Testis (tissue), 3 donors: Measurements from ENCODE around the gene MRPS24. TPM values are rescaled to one million over a fixed set of nuclear protein-coding genes. Genes with fewer than 3 reads are reported as not detected.

Experiments used
- DNase-seq: peaks from one replicate; pipeline ENCODE4 v3.0.0-alpha.2; 2019
- H3K27ac ChIP-seq, 2 donors: fragments of 200-600 bp; sonication (generic); one replicate each; pipeline ENCODE4 v1.5.1; 2019
- H3K27me3 ChIP-seq: fragments of 200-600 bp; sonication (generic); one replicate; pipeline ENCODE4 v1.5.1; 2019
- H3K36me3 ChIP-seq: fragments of 200-600 bp; sonication (generic); one replicate; pipeline ENCODE4 v1.5.1; 2017; ENCODE audit warnings: low read depth; ENCODE audit errors: missing control alignments
- H3K4me1 ChIP-seq: fragments of 200-600 bp; sonication (generic); one replicate; pipeline ENCODE4 v1.5.1; 2019
- H3K4me3 ChIP-seq, 2 donors: fragments of 200-600 bp; sonication (generic); one replicate each; pipeline ENCODE4 v1.5.1; 2017 to 2019
- H3K9me3 ChIP-seq: fragments of 200-600 bp; sonication (generic); one replicate; pipeline ENCODE4 v1.5.1; 2017
- POLR2A ChIP-seq: fragments of 450-650 bp; IDR thresholded peaks from one replicate; pipeline ENCODE4 v1.6.1; 2017; ENCODE audit warnings: antibody characterized with exemption, mild to moderate bottlenecking, moderate library complexity
- WGBS, 2 donors: methylation state at CpG; one replicate each; pipeline ENCODE4 v1.1.5; 2018; 5-methylcytosine and 5-hydroxymethylcytosine counted together
- intact Hi-C: fragments of 100-400 bp; cut with DNase I; formaldehyde crosslinking; loops from one replicate; pipeline ENCODE4 v1.15.1; 2023; ENCODE audit warnings: low total_unique reads
- polyA plus RNA-seq: library from polyadenylated mRNA; stranded (reverse); fragments of 350-450 nt; fragmentation: Illumina TruSeq; extraction: RNeasy Lipid Tissue Mini Kit (QIAGEN cat#74804); gene quantifications from one replicate; pipeline ENCODE4 v1.2.3, GENCODE V29; 2014; ENCODE audit warnings: low read depth, low replicate concordance; ENCODE audit not compliant: insufficient read depth
- total RNA-seq, 2 donors: library from RNA; depleted of rRNA; stranded (reverse); fragments of >200 nt; gene quantifications; one replicate each; pipeline ENCODE4 v1.2.3, GENCODE V29; 2016
- TF ChIP-seq, protein P1 (sequence below), 3 experiments: fragments of 450-650 bp in 2 of 3; fragments of 200-600 bp in 1 of 3; sonication (generic) in 1 of 3; IDR thresholded peaks; one replicate each; pipeline ENCODE4 v1.5.1; 2016 to 2019; ENCODE audit warnings: antibody characterized with exemption in 3 of 3, mild to moderate bottlenecking in 2 of 3, moderate library complexity in 1 of 3

The MRPS24 gene
- total and polyA plus RNA-seq, 3 donors from 2014 or later, result 71.1 to 115 (median 80.8) TPM

DNA sequence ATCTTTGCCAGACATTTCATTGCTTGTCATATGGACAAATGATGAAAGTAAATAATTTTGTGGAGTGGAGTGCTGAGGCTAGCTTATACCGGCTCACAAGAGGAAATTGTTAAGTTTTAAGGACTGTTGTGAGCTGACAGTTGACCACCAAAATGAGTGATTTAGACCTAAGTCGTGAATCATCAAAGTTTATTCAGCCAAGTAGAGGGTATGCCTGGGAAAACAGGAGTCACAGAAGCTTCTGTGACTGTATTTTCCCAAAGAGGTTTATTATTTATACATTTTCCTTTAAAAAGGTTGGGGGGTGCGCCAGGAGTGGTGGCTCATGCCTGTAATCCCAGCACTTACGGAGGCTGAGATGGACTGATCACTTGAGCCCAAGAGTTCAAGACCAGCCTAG lies 21.8 kb downstream of the MRPS24 start:
- TF ChIP-seq, protein P1, sequence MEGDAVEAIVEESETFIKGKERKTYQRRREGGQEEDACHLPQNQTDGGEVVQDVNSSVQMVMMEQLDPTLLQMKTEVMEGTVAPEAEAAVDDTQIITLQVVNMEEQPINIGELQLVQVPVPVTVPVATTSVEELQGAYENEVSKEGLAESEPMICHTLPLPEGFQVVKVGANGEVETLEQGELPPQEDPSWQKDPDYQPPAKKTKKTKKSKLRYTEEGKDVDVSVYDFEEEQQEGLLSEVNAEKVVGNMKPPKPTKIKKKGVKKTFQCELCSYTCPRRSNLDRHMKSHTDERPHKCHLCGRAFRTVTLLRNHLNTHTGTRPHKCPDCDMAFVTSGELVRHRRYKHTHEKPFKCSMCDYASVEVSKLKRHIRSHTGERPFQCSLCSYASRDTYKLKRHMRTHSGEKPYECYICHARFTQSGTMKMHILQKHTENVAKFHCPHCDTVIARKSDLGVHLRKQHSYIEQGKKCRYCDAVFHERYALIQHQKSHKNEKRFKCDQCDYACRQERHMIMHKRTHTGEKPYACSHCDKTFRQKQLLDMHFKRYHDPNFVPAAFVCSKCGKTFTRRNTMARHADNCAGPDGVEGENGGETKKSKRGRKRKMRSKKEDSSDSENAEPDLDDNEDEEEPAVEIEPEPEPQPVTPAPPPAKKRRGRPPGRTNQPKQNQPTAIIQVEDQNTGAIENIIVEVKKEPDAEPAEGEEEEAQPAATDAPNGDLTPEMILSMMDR (IDR thresholded peaks at IDR 0.05), result no peak
- no peak for TF ChIP-seq POLR2A
- no peaks in the 10 kb centered on the region for H3K36me3 ChIP-seq
- 66 to 76% methylated on average over 3 to 4 of the region's 4 CpGs for WGBS, 2 donors
- no peaks in the 10 kb centered on the region for H3K4me1 ChIP-seq
- no peak overlapping the region for H3K27ac ChIP-seq
- intact Hi-C loops, result no loop called here
- no peak overlapping the region for H3K4me3 ChIP-seq
- H3K27me3 ChIP-seq, result no peaks in the 10 kb centered on the region
- DNase-seq, result no peak
- H3K9me3 ChIP-seq, result no peaks in the 10 kb centered on the region

GRCh38 chr7:43844662-43845061 lies 24.7 kb downstream of the MRPS24 start:
- TF ChIP-seq, protein P1 (IDR thresholded peaks at IDR 0.05), result no peak
- no peak for TF ChIP-seq POLR2A
- intact Hi-C loops, result no loop called here
- Histone ChIP-seq H3K27me3 (no peaks in the 10 kb centered on the region), H3K9me3 (no peaks in the 10 kb centered on the region), H3K4me1 (no peaks in the 10 kb centered on the region), H3K4me3 (no peak overlapping the region), H3K27ac (no peak overlapping the region), H3K36me3 (no peaks in the 10 kb centered on the region)
- WGBS, 2 donors, result 90 to 100% methylated on average over 2 of the region's 2 CpGs
- no peak for DNase-seq

DNA sequence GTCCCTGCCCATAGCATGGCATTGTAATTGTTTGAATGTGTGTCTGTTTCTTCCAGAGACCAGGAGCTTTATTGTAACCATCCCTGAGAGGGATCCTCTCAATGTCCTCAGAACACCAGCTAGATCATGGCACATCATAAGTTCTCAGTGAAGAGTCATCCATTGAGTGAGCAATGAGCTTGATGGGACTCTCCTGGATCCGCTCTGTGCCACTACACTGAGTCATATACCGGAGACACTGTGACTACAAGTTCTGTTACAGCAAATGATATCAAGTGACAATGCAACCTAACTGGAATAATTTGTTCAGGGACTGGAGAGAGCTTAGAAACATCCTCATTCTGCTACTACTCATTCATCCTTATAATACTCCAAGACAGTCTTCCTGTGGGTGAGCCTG lies 25.1 kb downstream of the MRPS24 start:
- no peaks in the 10 kb centered on the region for H3K4me1 ChIP-seq
- no peak overlapping the region for H3K27ac ChIP-seq
- TF ChIP-seq, protein P1 (IDR thresholded peaks at IDR 0.05), result no peak
- no peak for TF ChIP-seq POLR2A
- WGBS, 2 donors, result 76 to 97% methylated on average over 2 of the region's 2 CpGs
- H3K36me3 ChIP-seq, result no peaks in the 10 kb centered on the region
- no peaks in the 10 kb centered on the region for H3K9me3 ChIP-seq
- no peaks in the 10 kb centered on the region for H3K27me3 ChIP-seq
- intact Hi-C loops, result no loop called here
- H3K4me3 ChIP-seq, result no peak overlapping the region
- DNase-seq, result no peak

GRCh38 chr7:43843296-43843695 lies 26.0 kb downstream of the MRPS24 start:
- 89 to 93% methylated on average over 4 of the region's 4 CpGs for WGBS, 2 donors
- no peak for DNase-seq
- intact Hi-C loops, result no loop called here
- H3K27ac ChIP-seq, result no peak overlapping the region
- H3K36me3 ChIP-seq, result no peaks in the 10 kb centered on the region
- no peaks in the 10 kb centered on the region for H3K9me3 ChIP-seq
- no peak for TF ChIP-seq POLR2A
- TF ChIP-seq, protein P1 (IDR thresholded peaks at IDR 0.05), result no peak
- peaks cover 4% of the 10 kb centered on the region for H3K4me1 ChIP-seq
- H3K4me3 ChIP-seq, result no peak overlapping the region
- no peaks in the 10 kb centered on the region for H3K27me3 ChIP-seq

- WGBS, 2 donors, result 57 to 65% methylated on average over 9 of the region's 9 CpGs
- H3K4me1 ChIP-seq, result peaks cover 4% of the 10 kb centered on the region
- intact Hi-C loops, result no loop called here
- DNase-seq, result no peak
- no peak overlapping the region for H3K27ac ChIP-seq
- TF ChIP-seq POLR2A, result no peak
- TF ChIP-seq, protein P1 (IDR thresholded peaks at IDR 0.05), result no peak
- peak overlapping the region in 1 of 2 donors; percentile 38 for H3K4me3 ChIP-seq
- H3K9me3 ChIP-seq, result no peaks in the 10 kb centered on the region
- H3K27me3 ChIP-seq, result no peaks in the 10 kb centered on the region
- H3K36me3 ChIP-seq, result no peaks in the 10 kb centered on the region
These were observed 31.1 kb downstream of the MRPS24 start for GRCh38 chr7:43838201-43838658.
